ENCODE data around the gene TNMD.
"Not testable (repeated sequence)": the region's sequence is repeated elsewhere in the genome, so short reads cannot be mapped to it uniquely, and the experiment has no call there.

TNMD gene

DNA sequence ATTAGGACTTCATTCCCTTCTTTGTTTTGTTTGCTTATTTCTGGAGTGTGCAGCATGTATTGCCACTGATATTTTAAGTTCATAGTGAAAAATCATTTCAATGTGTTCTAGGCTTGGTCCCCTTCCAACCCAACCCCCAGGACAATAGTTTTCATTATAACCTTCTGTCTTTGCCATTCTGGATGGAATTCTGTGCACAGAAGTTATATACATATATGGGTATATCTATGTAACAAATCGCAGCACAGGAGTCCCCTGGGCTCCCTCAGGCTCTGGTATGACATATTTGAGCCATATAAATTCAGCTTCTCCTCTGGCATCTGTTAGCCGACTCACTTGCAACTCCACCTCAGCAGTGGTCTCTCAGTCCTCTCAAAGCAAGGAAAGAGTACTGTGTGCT lies at the start of gene TNMD:
TSS of gene TNMD (plus strand) at position 326 of the 400 bp plus-strand sequence. CDS start 83 bp downstream, outside the sequence.
- no peak for DNase-seq

DNA sequence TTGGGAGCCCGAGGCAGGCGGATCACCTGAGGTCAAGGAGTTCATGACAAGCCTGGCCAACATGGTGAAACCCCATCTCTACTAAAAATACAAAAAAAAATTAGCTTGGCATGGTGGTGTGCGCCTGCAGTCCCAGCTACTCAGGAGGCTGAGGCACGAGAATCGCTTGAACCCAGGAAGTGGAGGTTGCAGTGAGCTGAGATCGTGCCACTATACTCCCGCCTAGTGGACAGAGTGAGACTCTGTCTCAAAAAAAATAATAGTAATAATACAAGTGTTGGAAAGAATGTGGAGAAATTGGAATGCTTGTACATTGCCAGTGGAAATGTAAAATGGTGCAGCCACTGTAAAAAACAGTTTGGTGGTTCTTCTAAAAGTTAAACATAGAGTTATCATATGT lies 19.2 kb upstream of the TNMD start:
- DNase-seq: not testable (repeated sequence)

DNA sequence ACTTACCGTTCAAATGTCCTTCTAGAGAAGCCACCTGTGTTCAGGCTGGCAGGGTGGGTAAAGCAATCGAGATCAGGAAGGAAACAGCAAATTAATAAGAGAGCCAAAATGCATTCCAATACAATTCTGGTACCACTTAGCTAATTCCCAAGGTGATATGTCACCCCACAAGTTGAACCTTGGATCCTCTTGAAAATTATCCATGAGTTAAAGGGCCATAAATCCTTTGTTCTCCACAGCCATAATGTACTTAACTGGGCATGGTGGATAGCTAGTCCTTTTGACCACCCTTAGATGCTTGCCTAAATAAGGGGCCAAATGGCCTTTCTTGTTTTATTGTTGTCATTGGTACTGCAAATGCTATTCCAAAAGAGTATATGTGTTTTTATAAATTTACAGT lies 2.0 kb downstream of the TNMD start:
- DNase-seq: no peak

DNA sequence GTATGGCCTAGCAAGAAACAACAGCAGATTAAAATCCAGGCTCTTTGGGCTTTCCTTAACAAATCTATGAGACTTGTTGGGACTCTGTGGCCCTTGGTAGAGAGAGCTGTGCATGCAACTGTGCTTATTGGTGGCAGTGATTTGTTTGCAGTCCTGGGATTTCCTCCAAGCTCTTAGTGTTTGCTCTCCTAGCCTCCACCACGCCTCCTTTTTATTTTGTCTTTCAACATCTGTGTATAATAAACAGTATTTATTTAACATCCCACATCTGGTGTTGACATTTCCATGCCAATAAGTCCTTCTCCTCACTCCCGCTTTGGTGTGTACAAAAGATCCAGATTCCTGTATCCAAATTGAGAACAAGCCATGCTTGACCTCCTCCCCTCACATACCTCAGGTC lies 3.1 kb downstream of the TNMD start:
- DNase-seq: no peak

DNA sequence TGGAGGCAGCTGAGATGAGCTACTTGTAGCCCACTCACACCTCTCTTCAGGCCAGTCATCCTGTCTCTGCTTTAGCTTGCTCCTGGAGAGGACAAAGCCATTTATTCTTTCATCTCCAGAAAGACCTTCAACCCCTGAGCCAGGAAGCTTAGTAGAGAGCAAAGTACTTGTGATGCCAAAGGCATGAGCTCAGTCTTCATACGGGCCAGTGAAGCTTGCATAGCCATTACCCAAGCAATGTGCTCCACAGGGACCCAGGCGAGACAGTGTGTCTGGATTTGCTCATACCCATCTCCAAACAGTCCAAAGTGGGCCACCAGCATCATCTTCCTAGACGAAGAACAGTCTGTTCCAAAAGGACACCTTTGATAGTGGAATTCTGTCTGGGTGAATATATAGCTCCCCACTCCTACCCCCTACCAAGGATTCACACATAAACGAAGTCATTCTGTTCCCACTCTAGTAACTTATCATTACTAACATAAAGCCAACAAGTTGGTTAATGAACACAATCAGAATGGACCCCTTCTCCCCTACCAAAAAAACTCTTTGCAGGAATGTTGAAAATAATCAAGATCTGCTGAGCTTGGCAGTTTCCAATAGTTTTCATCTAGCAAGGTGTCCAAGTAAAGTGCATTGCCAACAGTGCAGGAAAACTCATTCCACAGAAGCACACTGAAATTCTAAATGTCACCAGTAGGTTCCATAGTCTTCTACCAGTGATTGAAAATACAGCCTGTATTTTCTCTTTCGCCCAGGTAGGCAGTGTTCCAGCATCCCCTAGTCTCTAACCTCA lies 6.7 kb downstream of the TNMD start:
- no peak for DNase-seq

DNA sequence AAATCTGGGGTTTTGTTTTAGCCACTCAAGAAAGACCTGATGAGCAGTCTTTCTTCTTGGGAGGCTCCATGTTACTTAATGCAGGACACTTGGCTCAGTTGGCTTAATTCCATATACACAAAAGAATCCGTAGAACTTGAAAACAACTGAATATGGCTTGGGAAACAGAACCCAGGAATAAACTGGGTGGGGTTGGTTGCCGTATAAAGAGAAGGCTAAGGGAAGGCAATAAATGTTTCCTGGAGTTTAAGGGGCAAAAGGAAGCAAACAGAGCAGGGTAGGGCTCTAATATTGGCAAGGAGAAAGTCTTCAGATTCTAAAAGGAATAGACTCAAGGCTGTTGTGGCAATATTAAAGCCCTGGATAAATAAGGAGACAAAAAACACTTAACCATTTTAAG lies 8.4 kb downstream of the TNMD start:
- no peak for DNase-seq

DNA sequence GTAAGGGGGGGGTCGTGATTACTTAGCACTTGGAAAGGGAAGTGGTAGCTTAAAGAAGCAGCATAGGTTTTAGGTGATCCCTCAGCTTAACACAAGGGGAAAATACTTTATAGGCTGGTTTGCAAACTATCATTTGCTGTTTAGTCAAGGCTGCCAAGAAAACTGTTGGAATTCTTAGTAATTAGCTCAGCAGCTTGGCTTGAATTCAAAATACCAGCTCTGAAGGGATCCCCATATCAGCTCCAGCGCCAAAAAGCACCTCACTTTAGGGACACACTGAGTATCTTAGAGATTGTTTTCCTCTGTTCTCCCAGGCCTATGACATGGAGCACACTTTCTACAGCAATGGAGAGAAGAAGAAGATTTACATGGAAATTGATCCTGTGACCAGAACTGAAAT lies 8.8 kb downstream of the TNMD start:
- DNase-seq: no peak

DNA sequence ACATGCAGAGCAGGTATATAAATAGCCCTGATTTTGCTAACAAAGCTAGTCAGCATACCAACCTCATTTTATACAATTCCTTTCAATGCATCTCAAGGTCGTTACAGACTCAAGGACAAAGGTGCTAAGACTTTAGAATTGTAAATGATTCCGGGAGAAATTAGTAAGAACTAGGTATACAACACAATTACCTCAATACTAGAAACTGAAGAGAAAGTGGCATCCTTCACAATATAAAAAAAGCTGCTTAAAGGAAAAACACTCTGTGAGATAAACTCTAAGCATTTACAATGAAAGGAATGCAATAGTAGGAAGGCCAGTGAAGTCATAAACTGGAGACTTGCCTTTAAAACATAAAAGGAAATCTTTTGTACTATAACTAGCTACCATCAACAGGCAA lies 11.9 kb downstream of the TNMD start:
- DNase-seq: no peak

DNA sequence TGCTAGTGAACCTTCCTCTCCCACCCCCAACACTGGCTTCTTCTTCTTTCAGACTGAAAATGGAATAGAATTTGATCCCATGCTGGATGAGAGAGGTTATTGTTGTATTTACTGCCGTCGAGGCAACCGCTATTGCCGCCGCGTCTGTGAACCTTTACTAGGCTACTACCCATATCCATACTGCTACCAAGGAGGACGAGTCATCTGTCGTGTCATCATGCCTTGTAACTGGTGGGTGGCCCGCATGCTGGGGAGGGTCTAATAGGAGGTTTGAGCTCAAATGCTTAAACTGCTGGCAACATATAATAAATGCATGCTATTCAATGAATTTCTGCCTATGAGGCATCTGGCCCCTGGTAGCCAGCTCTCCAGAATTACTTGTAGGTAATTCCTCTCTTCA lies 14.7 kb downstream of the TNMD start:
- no peak for DNase-seq

DNA sequence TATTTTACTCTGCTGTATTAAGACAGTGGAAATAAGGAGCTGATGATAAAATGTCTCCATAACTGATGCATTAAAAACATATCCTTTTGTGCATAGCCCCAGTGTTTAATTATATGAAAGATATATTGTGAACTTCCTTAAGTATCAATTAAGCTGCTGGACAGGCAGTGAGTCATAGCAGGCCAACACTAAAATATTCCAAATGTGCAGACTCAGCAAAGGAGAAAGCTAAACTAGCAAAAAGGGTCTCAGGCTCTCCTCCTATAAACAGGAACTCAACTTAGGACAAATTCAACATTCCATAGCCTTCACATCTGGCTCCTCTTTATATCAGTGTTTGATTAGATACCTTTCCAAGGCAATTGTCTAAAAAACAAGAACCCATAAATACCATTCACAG lies 15.6 kb downstream of the TNMD start:
- no peak for DNase-seq

DNA sequence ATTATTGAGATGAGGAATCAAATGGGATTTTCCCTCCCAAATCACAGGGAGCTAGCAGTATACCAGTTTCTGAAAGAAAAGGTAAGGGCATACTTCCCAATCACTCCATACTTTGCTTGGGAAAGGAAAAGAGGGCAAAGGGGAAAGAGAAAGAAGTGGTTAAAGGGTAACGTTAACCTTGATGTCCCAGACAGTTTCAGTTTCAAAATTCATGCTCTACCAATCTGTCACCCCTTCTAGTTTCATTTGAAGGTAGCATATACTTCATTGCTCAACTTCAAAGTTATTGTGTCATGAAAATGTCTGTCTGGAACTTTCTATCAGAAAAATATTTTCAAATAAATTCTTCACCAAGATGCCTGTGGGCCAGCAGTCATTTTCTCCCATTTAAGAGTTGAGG lies 16.0 kb downstream of the TNMD start:
- no peak for DNase-seq

DNA sequence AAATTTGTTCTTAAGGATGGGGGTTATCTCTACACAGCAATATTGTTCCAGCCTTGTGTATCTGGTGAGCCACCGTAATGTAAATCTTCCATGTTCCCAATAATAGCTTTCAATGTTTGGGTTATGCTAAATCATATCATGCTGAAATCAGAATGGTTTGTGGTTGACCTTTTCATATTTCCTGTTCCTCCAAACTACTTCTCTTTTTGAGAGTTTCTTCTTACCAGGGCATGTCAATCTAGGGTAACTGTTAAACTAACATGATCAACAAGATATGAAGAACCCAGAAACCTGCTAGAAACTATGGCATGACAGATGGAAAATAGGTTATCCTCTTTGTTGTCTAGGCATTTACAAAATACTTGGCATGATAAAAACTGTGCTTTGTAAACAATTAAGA lies 22.0 kb downstream of the TNMD start:
- DNase-seq: no peak

DNA sequence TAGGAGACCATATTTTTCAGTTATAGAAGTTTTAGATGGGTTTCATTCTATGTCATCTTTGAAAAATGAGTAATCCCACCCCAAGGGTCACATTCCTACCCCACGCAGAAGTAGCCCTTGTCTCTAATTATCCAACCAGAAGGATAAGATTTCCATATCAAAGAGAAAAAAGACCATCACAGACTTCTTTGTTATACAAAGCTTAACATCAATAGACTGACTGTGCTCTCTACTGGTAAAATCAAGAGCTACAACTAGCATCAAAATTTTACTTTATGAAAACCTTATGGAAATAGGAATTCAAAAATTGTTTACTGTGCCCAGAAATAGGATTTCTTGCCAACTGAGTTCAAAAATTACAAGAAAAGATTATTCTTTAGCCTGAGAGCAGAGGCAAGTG lies 24.9 kb downstream of the TNMD start:
- DNase-seq: no peak

DNA sequence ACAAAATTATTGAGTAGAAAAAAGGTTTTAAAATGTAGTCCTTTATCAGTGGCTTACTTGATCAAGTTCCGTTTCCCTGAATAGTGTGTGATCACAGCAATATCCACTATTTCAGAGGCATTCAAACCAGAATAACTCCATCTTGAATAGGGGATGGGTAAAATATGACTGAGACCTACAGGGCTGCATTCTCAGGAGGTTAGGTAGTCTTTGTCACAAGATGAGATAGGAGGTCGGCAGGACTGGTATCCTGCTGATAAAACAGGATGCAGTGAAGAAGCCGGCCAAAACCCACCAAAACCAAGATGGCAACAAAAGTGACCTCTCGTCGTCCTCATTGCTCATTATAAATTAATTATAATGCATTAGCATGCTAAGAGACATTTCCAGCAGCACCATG lies 27.2 kb downstream of the TNMD start:
- DNase-seq: no peak

DNA sequence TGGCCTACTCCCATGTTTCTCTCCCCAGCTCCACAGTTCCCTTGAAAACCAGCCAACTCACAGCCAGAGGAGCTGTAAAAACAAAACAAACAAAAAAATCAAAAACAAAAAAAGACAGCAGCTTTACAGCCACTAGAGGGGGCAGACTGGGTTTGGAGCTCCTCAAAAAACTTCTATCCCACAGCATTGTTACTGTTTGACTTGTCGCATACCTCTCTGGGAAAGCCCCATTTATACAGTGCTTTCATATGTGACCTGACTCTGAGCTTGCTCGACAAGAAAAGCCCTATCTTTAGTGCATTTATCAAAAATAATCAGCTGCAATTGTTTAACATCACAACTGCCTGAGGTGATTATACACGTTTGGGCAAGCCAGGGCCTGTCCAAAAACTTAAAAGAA lies 30.3 kb downstream of the TNMD start:
- DNase-seq: no peak

DNA sequence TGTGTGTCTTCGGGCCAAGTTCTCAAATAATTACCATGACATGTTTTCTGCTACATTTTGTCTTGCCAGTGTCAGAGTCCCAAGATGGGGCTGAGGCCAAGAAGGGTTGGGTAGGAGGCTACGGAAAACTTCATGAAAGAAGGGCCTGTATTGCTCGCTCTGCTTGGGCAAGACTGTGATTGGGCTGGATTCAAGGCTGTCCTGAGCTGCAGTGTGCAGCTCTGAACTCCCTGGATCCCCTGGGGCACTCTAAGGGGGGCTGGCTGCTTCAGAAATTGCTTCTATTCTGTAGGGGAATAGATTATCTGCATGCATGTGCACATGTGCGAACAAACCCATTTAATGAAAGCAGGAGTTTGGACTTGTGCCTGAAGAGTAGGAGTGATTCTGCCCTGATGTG lies 38.3 kb downstream of the TNMD start:
- no peak for DNase-seq

DNA sequence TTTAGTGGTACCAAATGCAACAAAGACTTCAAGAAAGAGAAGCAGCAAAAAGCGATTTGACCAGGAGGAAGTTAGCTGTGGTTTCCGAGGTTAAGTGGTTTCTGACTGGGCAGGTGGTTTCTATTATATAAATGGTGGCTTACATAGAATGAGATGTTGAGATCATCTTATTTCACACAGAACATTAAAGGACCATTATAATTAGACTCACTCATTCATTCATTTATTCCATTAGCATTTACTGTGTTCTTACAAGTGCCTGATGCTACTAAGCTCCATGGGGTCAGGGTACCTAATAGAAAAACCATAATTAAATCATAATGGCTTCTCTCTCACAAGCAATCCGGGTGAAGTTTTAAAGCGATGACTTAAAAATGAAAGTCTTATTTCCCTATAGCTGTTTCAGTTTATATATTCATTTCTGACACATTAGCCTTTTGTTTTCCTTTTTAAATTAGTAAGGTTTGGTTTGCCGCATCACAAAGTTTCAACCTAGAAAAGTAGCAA lies 41.3 kb downstream of the TNMD start:
- DNase-seq: no peak

DNA sequence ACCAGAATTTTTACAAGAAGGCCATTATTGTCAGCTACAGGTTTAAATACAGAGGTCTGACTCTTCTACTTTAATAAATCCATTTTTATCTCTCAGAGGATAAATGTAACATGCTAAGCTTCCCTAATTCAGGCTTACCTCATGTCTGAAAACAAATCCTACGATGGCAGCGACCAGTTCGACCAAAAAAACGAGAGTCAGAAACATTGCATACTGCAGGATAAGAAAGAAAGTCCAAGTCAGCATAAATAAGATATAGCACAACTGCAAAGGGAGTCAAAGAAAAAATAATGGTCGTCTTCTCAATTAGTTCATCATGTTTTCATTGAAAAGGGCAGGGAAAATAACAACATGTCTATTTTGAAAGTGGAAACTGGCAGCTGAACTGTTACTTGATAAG lies 50.3 kb downstream of the TNMD start:
- no peak for DNase-seq

DNA sequence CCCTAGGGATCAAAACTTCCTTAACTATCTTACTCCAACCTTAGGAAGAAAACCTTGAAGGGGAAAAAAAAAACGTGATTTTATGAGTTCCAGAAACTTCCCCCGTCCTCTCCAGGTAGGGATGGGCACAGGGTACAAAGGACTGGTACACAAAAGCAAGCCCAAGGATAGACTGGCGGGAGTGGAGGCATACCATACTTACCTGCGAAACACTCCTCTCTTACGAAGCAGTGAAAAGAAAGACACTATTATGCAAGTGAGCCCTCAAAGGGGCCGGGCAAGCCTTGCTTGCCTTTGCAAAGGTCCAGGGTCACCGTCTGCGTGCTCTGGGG lies 51.2 kb downstream of the TNMD start:
- DNase-seq: no peak

DNA sequence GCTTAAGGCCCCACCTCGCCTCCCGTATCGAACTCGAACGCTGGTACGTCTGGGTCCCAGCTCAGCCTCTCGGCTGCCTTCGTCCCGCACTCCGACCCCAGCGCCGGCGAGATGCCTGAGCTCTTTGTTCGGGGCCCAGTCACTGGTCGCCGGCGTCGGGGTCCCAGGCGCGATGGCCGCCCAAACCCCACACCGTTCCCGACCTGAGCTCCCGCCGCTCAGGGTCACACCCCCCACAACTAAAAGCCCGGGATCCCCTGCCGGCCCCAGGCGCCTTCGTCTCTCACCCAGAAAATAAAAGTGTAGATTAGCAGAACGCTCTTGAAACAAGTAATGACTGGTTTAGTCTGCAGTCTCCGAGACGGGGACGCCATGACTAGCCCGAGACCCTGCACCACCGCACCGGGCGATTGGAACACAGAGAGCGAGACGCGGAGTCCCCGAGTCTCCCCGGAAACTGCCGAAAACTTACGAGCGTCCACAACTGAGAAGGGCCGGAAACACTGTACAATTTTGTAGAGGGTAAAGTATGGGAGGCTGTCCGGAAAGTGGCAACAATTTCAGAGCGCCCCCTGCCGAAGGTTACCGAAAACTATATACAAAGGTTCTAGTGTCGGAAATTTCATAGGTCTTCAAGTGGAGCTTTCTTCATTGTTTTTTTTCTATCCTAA lies 51.7 kb downstream of the TNMD start, which contains the start of gene TSPAN6:
TSS of gene TSPAN6 (minus strand) at position 486 of the 671 bp plus-strand sequence. CDS start at position 374, 112 bp downstream.
- peak; percentile 79 for DNase-seq

DNA sequence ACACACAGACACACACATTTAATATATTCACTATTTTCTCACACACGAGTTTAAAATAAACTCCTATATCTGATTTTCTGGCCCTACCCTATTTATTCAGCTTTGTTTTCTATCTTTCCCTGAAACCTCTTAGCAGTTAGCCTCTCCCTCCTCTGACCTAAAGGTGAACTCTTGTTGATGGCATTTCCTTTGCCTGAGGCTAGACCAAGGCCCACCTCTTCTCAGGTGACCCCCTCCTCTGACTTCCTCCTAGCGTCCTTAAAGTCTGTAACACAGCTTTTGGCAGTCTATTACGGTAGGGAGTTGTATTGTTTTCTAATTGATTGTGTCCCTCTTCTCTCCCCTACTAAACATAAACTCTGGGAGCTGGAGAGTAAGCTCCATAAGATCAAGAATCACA lies 57.6 kb downstream of the TNMD start:
- DNase-seq: no peak

DNA sequence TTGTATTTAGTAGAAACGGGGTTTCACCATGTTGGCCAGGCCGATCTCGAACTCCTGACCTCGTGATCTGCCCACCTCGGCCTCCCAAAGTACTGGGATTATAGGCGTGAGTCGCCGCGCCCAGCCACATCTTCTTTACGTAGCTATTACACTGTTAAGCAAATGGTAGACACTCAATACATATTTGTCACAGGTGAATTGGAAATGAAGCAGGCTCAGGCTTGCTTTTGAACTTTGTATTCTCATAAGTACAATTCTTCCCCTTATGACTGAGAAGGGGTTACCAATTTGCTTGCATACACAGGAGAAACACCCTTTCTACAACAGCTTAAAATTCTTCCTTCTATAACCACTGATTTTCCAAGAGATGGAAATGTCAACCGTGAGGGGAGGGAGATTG lies 58.5 kb downstream of the TNMD start:
- no peak for DNase-seq

DNA sequence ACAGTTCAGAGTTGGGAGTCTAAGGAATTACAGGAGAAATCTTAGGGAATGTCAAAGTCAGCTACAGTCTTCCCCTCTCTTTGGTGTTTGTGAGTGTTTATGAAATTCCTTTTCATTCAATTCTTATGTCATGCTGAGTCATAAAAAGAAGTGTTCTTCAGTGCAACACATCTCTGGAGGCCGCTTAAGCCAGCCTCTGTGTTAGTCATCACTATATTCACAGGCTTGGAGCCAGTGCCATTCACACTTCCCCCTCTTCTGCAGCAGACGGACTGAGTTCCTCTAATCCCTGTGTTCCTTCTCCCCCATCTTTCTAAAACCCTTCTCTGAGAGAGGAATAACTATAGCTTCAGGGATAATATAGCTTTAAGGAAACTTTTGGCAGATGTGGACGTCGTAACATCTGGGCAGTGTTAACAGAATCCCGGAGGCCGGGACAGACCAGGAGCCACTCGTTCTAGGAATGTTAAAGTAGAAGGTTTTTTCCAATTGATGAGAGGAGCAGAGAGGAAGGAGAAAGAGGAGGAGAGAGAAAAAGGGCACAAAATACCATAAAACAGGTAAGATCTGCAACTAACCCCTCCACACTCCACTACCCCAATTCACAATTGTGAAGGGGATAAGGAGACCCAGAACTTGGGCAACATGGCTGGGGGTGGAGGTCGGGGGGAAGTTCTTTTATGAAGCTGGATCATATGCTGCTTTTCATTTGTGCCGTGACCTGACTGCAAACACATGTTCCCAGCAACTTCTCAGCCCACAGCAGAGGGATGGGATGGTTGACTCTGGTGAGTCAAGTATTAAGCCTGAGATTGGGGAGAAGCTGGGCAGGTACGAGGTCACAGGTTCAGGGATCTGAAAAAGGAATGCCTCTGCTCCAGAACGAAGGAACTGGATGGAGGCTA lies 59.5 kb downstream of the TNMD start, which contains the start of gene SRPX2:
TSS of gene SRPX2 (plus strand) at position 244 of the 905 bp plus-strand sequence. CDS start 2,124 bp downstream, outside the sequence.
- no peak for DNase-seq

Measured in NCI-H2107 (cell line).